ENCODE results near the gene ZNF408.

Gene ZNF408

GRCh38 chr11:46680815-46681214, 20.0 kb upstream of the ZNF408 start:
- no peak for DNase-seq (ENCODE audit: low read depth)
- H3K4me3 ChIP-seq (ENCODE audit: low read length): no peak overlapping the region
- no peak for TF ChIP-seq CTCF (conservative IDR thresholded peaks at IDR 0.05; ENCODE audit: low read length)

- no peak for DNase-seq (ENCODE audit: low read depth)
- H3K4me3 ChIP-seq (ENCODE audit: low read length): no peak overlapping the region
- no peak for TF ChIP-seq CTCF (conservative IDR thresholded peaks at IDR 0.05; ENCODE audit: low read length)
Observed at GRCh38 chr11:46681814-46682213, 19.0 kb upstream of the ZNF408 start.

- no peak overlapping the region for H3K4me3 ChIP-seq (ENCODE audit: low read length)
- no peak for TF ChIP-seq CTCF (conservative IDR thresholded peaks at IDR 0.05; ENCODE audit: low read length)
- no peak for DNase-seq (ENCODE audit: low read depth)
Observed at GRCh38 chr11:46682773-46683752, 17.8 kb upstream of the ZNF408 start.

- no peak for TF ChIP-seq CTCF (conservative IDR thresholded peaks at IDR 0.05; ENCODE audit: low read length)
- H3K4me3 ChIP-seq (ENCODE audit: low read length): no peak overlapping the region
- no peak for DNase-seq (ENCODE audit: low read depth)
Observed at GRCh38 chr11:46684367-46684766, 16.5 kb upstream of the ZNF408 start.

- DNase-seq (ENCODE audit: low read depth): peak; percentile 86
- H3K4me3 ChIP-seq (ENCODE audit: low read length): no peak overlapping the region
- no peak for TF ChIP-seq CTCF (conservative IDR thresholded peaks at IDR 0.05; ENCODE audit: low read length)
Observed at GRCh38 chr11:46686886-46687795, 13.7 kb upstream of the ZNF408 start.

- DNase-seq (ENCODE audit: low read depth): no peak
- H3K4me3 ChIP-seq (ENCODE audit: low read length): no peak overlapping the region
- TF ChIP-seq CTCF (conservative IDR thresholded peaks at IDR 0.05; ENCODE audit: low read length): no peak
Observed at GRCh38 chr11:46690702-46691101, 10.1 kb upstream of the ZNF408 start.

Data from AG10803 (cell line).